T follicular helper cell (primary cell): Measurements from ENCODE around the gene RADIL.

ENCODE experiments used
- DNase-seq: peaks from one replicate; pipeline ENCODE4 v3.0.0-alpha.2; 2020; ENCODE audit warnings: low read depth

Gene RADIL

DNA sequence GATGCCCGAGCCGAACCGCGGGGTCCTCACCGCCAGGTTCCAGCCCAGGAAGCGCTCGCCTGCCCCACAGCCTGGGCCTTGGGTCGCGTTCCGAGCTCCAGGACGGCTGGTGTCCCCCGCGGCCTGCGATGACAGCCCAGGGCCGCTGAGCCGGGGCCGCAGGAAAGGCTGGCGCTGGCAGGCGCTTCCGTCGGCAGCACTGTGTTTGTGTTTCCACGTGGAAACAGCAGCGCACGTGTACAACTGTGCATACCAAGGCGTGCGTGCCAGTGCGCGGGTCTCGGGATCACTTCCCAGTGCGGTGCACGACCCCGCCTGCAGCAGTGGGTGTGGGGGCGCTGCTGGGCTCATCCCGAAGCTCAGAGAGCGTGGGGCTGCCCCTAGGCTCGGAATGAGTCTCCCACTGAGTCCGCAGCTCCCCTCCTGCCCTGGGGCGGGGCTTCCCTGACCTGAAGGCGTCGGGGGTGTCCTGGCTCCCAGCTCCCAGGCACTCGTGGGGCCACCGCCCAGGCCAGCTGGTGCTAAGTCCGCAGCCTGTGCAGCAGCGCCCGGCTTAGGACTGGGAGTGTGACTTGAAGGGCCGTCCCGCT, 90.9 kb downstream of the RADIL start:
- no peak for DNase-seq

DNA sequence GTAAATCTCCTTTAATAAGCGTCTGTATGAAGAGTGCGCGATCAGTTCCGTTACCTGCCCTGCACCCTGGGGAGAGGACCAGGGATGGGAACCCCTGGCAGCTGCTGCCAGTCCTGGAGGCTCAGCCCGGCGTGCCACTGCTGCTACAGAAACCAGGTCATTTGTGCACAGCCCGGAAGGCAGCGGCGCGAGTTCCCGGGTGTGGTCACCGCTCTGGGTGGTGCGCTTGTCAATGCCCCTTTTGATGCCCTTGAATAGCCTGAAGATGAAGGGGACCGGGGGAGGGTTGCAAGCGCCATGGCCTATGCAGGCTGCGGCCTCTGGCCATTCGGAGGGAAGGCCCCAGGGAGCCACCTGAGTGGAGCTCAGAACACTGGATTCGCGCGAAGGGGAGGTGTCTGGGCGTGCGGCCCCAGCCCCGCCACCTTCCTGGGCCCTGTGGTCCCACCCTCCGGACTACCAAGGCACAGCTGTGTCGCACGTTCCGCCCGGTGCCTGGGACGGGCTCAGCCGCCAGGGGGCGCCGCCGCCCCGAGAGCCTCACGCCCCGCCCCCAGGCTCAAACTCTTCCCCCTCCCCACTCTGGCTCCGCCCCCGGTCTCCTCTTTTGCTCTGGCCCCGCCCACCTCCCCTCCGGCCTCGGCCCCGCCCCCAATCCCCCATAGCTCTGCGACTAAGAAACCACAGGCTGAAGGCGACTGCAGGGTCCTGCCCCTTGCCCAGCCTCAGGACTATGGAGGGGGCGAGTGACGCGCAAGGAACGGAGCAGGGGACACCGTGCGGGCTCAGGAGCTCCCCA, 91.6 kb downstream of the RADIL start:
- DNase-seq = peak; percentile 71

- no peak for DNase-seq
These were observed 92.3 kb downstream of the RADIL start for GRCh38 chr7:4791101-4791737.

- no peak for DNase-seq
These were observed 93.0 kb downstream of the RADIL start for GRCh38 chr7:4790516-4790991.

- no peak for DNase-seq
These were observed 93.4 kb downstream of the RADIL start for GRCh38 chr7:4790078-4790465.

GRCh38 chr7:4789194-4790077, 94.1 kb downstream of the RADIL start:
- DNase-seq = no peak

DNA sequence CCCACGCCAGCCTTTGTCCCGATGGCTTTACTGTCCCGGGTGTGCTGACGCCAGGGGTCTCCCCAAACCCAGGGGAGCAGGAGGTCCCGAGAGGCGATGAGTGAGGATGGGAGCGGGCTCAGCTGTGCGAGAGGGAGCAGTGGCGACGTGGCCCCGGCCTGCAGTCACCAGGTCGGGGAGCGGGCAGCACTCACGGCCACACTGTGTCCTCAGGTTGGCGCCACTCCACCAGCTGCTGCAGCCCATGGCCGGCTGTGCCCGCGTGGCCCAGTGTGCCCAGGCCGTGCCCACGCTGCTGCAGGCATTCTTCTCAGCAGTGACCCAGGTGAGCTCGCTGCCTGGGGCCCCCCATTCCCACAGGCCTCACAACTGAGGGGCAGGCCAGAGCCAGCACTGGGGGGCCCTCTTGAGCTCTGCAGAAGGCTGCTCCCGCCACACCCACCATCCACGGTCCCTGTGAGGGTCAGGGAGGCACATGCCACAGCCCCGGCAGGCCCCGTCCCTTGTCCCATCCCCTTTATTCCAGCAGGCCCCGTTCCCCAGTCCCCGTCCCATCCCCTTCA, 94.8 kb downstream of the RADIL start:
- DNase-seq = no peak

GRCh38 chr7:4787947-4788626, 95.4 kb downstream of the RADIL start:
- DNase-seq = no peak

DNA sequence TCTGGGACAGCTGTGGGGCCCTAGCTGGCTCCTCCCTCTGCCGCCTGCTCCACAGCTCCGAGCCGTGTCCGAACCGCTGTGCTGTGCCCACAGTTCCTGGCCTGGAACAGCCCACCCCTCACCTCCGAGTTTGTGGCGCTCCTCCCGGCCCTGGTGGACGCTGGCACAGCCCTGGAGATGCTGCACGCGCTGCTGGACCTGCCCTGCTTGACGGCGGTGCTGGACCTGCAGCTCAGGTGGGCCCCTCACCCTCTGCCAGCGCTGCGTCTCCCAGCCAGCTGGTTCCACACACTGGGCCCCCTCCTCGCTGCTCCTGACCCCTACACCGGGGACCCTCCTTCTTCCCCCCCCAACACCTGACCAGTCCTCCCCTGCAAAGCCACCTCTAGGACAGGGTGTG, 96.0 kb downstream of the RADIL start:
- no peak for DNase-seq

- DNase-seq = no peak
These were observed 97.5 kb downstream of the RADIL start for GRCh38 chr7:4786015-4786414.

GRCh38 chr7:4785371-4785770, 98.1 kb downstream of the RADIL start:
- DNase-seq = no peak

DNA sequence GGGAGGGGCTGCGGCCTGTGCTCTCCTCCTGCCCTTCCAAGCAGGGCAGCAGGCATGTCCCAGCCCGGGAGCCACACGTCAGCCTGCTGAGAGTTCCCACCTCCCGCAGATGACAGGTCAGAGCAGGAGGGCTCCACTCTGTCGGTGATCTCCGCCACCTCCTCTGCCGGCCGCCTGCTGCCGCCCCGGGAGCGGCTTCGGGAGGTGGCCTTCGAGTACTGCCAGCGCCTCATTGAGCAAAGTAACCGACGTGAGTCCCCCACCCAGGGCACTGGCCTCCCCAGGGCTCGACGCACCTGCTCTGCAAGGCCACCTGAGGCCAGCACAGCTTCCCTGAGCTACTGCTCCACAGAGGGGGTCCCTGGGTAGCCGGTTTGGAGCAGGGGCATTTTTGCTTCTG, 98.7 kb downstream of the RADIL start:
- DNase-seq = no peak

DNA sequence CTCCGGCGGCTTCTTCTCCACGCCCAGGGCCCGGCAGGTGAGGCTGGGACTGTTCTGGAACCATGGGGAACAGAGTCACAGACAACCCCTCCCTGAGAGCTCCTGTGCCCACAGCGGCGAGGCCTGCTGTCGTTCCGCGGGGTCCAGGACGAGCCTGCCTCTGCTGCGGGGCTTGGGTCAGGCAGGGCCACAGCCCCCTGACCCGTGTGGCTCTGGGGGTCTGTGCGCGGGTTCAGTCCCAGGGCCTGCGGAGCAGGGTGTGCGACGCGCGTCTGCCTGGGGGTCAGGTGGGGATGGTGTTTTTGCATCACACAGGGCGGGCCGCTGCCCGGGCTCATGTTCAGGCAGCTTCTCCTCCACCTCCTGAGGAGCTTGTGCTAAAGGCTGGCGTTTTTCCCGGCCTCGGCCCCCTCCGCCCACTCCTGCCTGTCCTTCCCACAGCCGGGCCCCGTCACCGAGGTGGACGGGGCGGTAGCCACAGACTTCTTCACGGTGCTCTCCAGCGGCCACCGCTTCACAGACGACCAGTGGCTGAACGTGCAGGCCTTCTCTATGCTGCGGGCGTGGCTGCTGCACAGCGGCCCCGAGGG, 99.7 kb downstream of the RADIL start:
- no peak for DNase-seq

DNA sequence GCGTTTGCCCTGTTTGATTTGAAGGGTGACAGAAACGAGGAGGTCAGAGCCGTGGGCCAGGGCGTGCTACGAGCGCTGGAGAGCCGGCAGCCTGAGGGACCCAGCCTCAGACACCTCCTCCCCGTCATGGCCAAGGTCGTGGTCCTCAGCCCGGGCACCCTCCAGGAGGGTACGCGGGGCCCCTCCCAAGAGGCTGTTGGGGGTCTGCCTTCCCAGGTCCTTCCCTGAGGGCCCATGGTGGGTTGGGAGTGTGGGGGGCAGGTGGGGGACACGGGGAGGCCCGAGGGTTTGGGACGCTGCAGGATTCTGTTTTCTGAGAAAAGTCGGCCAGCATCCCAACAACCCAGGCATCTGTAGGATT, 100.2 kb downstream of the RADIL start:
- no peak for DNase-seq

- no peak for DNase-seq
These were observed 100.9 kb downstream of the RADIL start for GRCh38 chr7:4782333-4783291.

GRCh38 chr7:4781366-4782069, 102.0 kb downstream of the RADIL start:
- no peak for DNase-seq

- no peak for DNase-seq
These were observed 104.4 kb downstream of the RADIL start for GRCh38 chr7:4779118-4779517.

DNA sequence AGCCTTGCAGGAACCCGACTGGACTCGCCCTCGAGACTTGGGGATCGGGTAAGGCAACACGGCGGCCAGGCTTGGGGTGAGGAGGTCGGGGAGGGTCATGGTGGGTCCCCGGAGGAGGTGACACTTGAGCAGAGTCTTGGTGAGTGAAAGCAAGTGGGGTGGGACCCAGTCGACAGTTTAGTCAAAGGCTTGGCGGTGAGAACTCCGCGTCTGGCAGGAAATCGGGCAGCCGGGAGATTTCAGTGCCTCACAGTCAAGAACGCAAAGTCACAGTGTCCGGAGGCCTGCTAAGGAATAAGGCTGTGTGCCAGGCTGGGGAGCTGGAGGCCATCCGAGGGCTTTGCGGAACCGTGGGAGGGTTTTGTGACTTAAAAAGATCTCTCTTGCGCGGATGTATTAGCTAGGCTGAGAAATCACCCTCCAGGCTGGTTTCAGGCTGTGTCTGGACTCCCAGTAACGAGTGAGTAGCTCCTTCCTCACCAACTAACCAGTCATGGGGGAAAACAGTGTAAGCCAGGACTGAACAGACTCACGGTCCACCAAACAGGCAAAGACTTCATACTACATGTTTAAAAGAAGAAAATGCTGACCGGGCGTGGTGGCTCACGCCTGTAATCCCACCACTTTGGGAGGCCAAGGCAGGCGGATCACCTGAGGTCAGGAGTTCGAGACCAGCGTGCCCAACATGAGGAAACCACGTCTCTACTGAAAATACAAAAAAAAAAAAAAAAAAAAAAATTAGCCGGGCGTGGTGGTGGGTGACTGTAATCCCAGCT, 107.5 kb downstream of the RADIL start:
- peak; percentile 36 for DNase-seq
